ENCODE data around the gene LAMA3. TPM values are rescaled to one million over a fixed set of nuclear protein-coding genes. Genes with fewer than 3 reads are reported as not detected.

The LAMA3 gene
- total and polyA plus RNA-seq, 4 donors, result 0.26 to 3.9 (median 0.37) TPM

DNA sequence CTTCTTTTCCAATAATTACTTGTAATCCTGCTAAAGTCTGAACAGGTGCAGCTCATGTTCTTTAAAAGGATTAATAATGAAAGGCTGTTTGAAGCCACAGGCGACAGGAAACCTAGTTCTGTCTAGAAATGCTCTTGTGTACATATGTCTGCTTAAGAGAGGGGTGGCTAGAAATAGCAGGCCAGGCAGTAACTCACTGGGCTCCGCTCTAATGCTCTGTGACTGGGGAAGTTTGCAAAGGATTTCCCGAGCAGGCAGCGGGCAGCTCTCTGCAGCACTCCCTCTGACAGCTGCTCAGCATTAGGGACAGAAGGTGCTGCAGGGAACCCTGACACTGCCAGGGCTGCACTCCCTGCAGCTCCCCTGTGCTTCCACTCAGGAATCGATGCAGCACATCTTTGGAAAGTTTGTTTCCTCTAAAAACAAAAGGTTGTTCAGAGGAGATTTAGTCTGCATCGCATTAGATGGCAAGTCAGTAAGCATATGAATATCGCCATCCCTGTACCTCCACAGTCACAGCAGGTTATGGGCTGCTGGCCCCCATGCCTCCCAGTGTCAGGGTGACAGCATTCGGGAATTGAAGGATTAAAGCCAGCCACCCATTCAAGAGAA, 292.2 kb downstream of the LAMA3 start:
- Histone ChIP-seq H3K27me3 (ENCODE audit: control insufficient read depth in 4 of 4, insufficient read depth in 4 of 4, low read length in 3 of 4) (no peaks in the 10 kb centered on the region), H3K9ac (ENCODE audit: low read depth in 1 of 2, low read length in 2 of 2) (no peak overlapping the region), H3K4me1 (ENCODE audit: control insufficient read depth in 4 of 4, insufficient read depth in 4 of 4, low read length in 3 of 4) (peaks cover 0 to 7% (median 2%) of the 10 kb centered on the region in 4 donors), H3K9me3 (ENCODE audit: control insufficient read depth in 4 of 4, low read length in 3 of 4) (no peaks in the 10 kb centered on the region), H3K4me3 (ENCODE audit: low read depth in 1 of 3, low read length in 3 of 3) (no peak overlapping the region), H3K36me3 (ENCODE audit: control insufficient read depth in 4 of 4, insufficient read depth in 3 of 4, low read depth in 1 of 4, low read length in 3 of 4) (no peaks in the 10 kb centered on the region), H3K27ac (ENCODE audit: low read depth in 1 of 2, low read length in 2 of 2) (no peak overlapping the region)
- TF ChIP-seq, protein P1, sequence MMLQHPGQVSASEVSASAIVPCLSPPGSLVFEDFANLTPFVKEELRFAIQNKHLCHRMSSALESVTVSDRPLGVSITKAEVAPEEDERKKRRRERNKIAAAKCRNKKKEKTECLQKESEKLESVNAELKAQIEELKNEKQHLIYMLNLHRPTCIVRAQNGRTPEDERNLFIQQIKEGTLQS (IDR thresholded peaks at IDR 0.05), result no peak
- TF ChIP-seq TAF1 (conservative IDR thresholded peaks at IDR 0.05) (no peak), HNF4G (IDR thresholded peaks at IDR 0.05) (no peak), NR2F2 (IDR thresholded peaks at IDR 0.05) (no peak), SP1 (IDR thresholded peaks at IDR 0.05) (no peak), JUND (IDR thresholded peaks at IDR 0.05) (no peak), FOXA1 (IDR thresholded peaks at IDR 0.05) (no peak), YY1 (IDR thresholded peaks at IDR 0.05) (no peak), RAD21 (IDR thresholded peaks at IDR 0.05) (no peak), GABPA (IDR thresholded peaks at IDR 0.05 in 1 of 2, conservative IDR thresholded peaks at IDR 0.05 in 1 of 2) (no peak), HNF4A (conservative IDR thresholded peaks at IDR 0.05) (no peak), RXRA (IDR thresholded peaks at IDR 0.05) (no peak), EGR1 (IDR thresholded peaks at IDR 0.05; ENCODE audit: low read depth in 2 of 2) (no peak), FOXA2 (IDR thresholded peaks at IDR 0.05) (no peak)
- TF ChIP-seq, protein P2, sequence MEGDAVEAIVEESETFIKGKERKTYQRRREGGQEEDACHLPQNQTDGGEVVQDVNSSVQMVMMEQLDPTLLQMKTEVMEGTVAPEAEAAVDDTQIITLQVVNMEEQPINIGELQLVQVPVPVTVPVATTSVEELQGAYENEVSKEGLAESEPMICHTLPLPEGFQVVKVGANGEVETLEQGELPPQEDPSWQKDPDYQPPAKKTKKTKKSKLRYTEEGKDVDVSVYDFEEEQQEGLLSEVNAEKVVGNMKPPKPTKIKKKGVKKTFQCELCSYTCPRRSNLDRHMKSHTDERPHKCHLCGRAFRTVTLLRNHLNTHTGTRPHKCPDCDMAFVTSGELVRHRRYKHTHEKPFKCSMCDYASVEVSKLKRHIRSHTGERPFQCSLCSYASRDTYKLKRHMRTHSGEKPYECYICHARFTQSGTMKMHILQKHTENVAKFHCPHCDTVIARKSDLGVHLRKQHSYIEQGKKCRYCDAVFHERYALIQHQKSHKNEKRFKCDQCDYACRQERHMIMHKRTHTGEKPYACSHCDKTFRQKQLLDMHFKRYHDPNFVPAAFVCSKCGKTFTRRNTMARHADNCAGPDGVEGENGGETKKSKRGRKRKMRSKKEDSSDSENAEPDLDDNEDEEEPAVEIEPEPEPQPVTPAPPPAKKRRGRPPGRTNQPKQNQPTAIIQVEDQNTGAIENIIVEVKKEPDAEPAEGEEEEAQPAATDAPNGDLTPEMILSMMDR (IDR thresholded peaks at IDR 0.05; ENCODE audit: low read depth, low read length, missing input control), result no peak
- TF ChIP-seq, protein P3, sequence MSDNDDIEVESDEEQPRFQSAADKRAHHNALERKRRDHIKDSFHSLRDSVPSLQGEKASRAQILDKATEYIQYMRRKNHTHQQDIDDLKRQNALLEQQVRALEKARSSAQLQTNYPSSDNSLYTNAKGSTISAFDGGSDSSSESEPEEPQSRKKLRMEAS (IDR thresholded peaks at IDR 0.05), result no peak
- TF ChIP-seq, protein P4, sequence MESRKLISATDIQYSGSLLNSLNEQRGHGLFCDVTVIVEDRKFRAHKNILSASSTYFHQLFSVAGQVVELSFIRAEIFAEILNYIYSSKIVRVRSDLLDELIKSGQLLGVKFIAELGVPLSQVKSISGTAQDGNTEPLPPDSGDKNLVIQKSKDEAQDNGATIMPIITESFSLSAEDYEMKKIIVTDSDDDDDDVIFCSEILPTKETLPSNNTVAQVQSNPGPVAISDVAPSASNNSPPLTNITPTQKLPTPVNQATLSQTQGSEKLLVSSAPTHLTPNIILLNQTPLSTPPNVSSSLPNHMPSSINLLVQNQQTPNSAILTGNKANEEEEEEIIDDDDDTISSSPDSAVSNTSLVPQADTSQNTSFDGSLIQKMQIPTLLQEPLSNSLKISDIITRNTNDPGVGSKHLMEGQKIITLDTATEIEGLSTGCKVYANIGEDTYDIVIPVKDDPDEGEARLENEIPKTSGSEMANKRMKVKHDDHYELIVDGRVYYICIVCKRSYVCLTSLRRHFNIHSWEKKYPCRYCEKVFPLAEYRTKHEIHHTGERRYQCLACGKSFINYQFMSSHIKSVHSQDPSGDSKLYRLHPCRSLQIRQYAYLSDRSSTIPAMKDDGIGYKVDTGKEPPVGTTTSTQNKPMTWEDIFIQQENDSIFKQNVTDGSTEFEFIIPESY (IDR thresholded peaks at IDR 0.05), result no peak
- TF ChIP-seq, protein P5, sequence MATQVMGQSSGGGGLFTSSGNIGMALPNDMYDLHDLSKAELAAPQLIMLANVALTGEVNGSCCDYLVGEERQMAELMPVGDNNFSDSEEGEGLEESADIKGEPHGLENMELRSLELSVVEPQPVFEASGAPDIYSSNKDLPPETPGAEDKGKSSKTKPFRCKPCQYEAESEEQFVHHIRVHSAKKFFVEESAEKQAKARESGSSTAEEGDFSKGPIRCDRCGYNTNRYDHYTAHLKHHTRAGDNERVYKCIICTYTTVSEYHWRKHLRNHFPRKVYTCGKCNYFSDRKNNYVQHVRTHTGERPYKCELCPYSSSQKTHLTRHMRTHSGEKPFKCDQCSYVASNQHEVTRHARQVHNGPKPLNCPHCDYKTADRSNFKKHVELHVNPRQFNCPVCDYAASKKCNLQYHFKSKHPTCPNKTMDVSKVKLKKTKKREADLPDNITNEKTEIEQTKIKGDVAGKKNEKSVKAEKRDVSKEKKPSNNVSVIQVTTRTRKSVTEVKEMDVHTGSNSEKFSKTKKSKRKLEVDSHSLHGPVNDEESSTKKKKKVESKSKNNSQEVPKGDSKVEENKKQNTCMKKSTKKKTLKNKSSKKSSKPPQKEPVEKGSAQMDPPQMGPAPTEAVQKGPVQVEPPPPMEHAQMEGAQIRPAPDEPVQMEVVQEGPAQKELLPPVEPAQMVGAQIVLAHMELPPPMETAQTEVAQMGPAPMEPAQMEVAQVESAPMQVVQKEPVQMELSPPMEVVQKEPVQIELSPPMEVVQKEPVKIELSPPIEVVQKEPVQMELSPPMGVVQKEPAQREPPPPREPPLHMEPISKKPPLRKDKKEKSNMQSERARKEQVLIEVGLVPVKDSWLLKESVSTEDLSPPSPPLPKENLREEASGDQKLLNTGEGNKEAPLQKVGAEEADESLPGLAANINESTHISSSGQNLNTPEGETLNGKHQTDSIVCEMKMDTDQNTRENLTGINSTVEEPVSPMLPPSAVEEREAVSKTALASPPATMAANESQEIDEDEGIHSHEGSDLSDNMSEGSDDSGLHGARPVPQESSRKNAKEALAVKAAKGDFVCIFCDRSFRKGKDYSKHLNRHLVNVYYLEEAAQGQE (IDR thresholded peaks at IDR 0.05), result no peak
- no peak for DNase-seq (ENCODE audit: low spot score)
- 87% methylated on average over 8 of the region's 8 CpGs for WGBS
